Hepatocyte (in vitro differentiated cells): ENCODE results near the gene CD74. TPM values are rescaled to one million over a fixed set of nuclear protein-coding genes. Genes with fewer than 3 reads are reported as not detected.

Experiments
- DNase-seq: peaks from one replicate; pipeline ENCODE4 v3.0.0-alpha.2; 2016; ENCODE audit warnings: low spot score
- H2AFZ ChIP-seq: fragments of 200-600 bp; sonication (generic); 2 replicates; pipeline ENCODE4 v1.6.0; 2016; ENCODE audit warnings: antibody characterized with exemption, mild to moderate bottlenecking
- H3K27ac ChIP-seq: fragments of 200-600 bp; sonication (generic); 2 replicates; pipeline ENCODE4 v1.5.1; 2016; ENCODE audit warnings: mild to moderate bottlenecking
- H3K27me3 ChIP-seq: fragments of 200-600 bp; sonication (generic); 2 replicates; pipeline ENCODE4 v1.6.1; 2016
- H3K36me3 ChIP-seq: fragments of 200-600 bp; sonication (generic); replicated peaks from 2 replicates; pipeline ENCODE4 v1.5.1; 2016; ENCODE audit warnings: low read depth; ENCODE audit not compliant: insufficient read depth
- H3K4me1 ChIP-seq: fragments of 200-600 bp; sonication (generic); 2 replicates; pipeline ENCODE4 v1.5.1; 2016; ENCODE audit warnings: mild to moderate bottlenecking, moderate library complexity; ENCODE audit not compliant: insufficient read depth
- H3K4me2 ChIP-seq: fragments of 200-600 bp; sonication (generic); 2 replicates; pipeline ENCODE4 v1.6.0; 2016
- H3K4me3 ChIP-seq: fragments of 200-600 bp; sonication (generic); 2 replicates; pipeline ENCODE4 v1.5.1; 2016; ENCODE audit warnings: mild to moderate bottlenecking
- H3K79me2 ChIP-seq: fragments of 200-600 bp; sonication (generic); 2 replicates; pipeline ENCODE4 v1.6.0; 2017; ENCODE audit warnings: mild to moderate bottlenecking
- H3K9me2 ChIP-seq: fragments of 200-600 bp; sonication (generic); replicated peaks from 2 replicates; pipeline ENCODE4 v1.6.0; 2017; ENCODE audit warnings: mild to moderate bottlenecking; ENCODE audit not compliant: insufficient read depth
- H3K9me3 ChIP-seq: fragments of 200-600 bp; sonication (generic); 2 replicates; pipeline ENCODE4 v1.5.1; 2016; ENCODE audit warnings: low read depth, mild to moderate bottlenecking
- H4K20me1 ChIP-seq: fragments of 200-600 bp; sonication (generic); 2 replicates; pipeline ENCODE4 v1.6.0; 2016; ENCODE audit warnings: mild to moderate bottlenecking; ENCODE audit not compliant: insufficient read depth, poor library complexity, severe bottlenecking
- CTCF ChIP-seq: fragments of 200-600 bp; sonication (generic); IDR thresholded peaks from 2 replicates; pipeline ENCODE4 v1.5.1; 2016; ENCODE audit warnings: antibody characterized with exemption, mild to moderate bottlenecking; ENCODE audit not compliant: poor library complexity
- EZH2 ChIP-seq: fragments of 200-600 bp; sonication (generic); IDR thresholded peaks from 2 replicates; pipeline ENCODE4 v1.6.1; 2016; ENCODE audit warnings: antibody characterized with exemption, mild to moderate bottlenecking, borderline replicate concordance
- EZH2phosphoT487 ChIP-seq: fragments of 200-600 bp; sonication (generic); IDR thresholded peaks from one replicate; pipeline ENCODE4 v1.6.1; 2018; ENCODE audit warnings: antibody characterized with exemption, mild to moderate bottlenecking, low read depth, moderate library complexity; ENCODE audit not compliant: unreplicated experiment, severe bottlenecking
- WGBS: methylation state at CpG from one replicate; pipeline ENCODE4 v1.1.6; 2016; ENCODE audit warnings: low lambda C conversion rate; ENCODE audit errors: missing lambda C conversion rate; 5-methylcytosine and 5-hydroxymethylcytosine counted together
- polyA plus RNA-seq: library from polyadenylated mRNA; unstranded; fragments of >200 nt; fragmentation: Nextera tagmentation; extraction: Ambion mirVana; gene quantifications from 2 replicates; pipeline ENCODE4 v1.2.1, GENCODE V29; 2016
- total RNA-seq: library from RNA; depleted of rRNA; stranded (reverse); fragments of >200 nt; gene quantifications from 2 replicates; pipeline ENCODE4 v1.2.3, GENCODE V29; 2014

The CD74 gene
- total and polyA plus RNA-seq, 2 experiments from 2014 or later, result 57.2 to 107 TPM

- TF ChIP-seq EZH2phosphoT487 (no peak), EZH2 (no peak), CTCF (no peak)
- Histone ChIP-seq H3K36me3 (no peaks in the 10 kb centered on the region), H2AFZ (no peak overlapping the region), H3K79me2 (no peaks in the 10 kb centered on the region), H4K20me1 (no peaks in the 10 kb centered on the region), H3K27ac (peak overlapping the region; percentile 80), H3K4me1 (peaks cover 5% of the 10 kb centered on the region), H3K4me3 (no peak overlapping the region), H3K9me2 (no peaks in the 10 kb centered on the region), H3K27me3 (no peaks in the 10 kb centered on the region), H3K4me2 (peak overlapping the region; percentile 60), H3K9me3 (no peaks in the 10 kb centered on the region)
- 94% methylated on average over 5 of the region's 5 CpGs for WGBS
- peak; percentile 34 for DNase-seq
Observed at GRCh38 chr5:150411245-150411979, 1.3 kb downstream of the CD74 start.

- Histone ChIP-seq H3K27me3 (no peaks in the 10 kb centered on the region), H2AFZ (no peak overlapping the region), H3K4me1 (peaks cover 5% of the 10 kb centered on the region), H3K79me2 (no peaks in the 10 kb centered on the region), H3K4me2 (peak overlapping the region; percentile 63), H3K9me2 (no peaks in the 10 kb centered on the region), H3K9me3 (no peaks in the 10 kb centered on the region), H3K27ac (peak overlapping the region; percentile 75), H4K20me1 (no peaks in the 10 kb centered on the region), H3K36me3 (no peaks in the 10 kb centered on the region), H3K4me3 (no peak overlapping the region)
- peak; percentile 86 for DNase-seq
- TF ChIP-seq CTCF, result no peak
- no peak for TF ChIP-seq EZH2
- TF ChIP-seq EZH2phosphoT487, result no peak
- 56% methylated on average over 4 of the region's 4 CpGs for WGBS
Observed at GRCh38 chr5:150410524-150411244, 2.0 kb downstream of the CD74 start.

GRCh38 chr5:150409638-150410523, 2.8 kb downstream of the CD74 start:
- Histone ChIP-seq H3K36me3 (no peaks in the 10 kb centered on the region), H3K9me2 (no peaks in the 10 kb centered on the region), H3K4me2 (peak overlapping the region; percentile 63), H3K4me3 (no peak overlapping the region), H3K27ac (peak overlapping the region; percentile 75), H3K27me3 (no peaks in the 10 kb centered on the region), H3K4me1 (peaks cover 5% of the 10 kb centered on the region), H3K9me3 (no peaks in the 10 kb centered on the region), H4K20me1 (no peaks in the 10 kb centered on the region), H3K79me2 (no peaks in the 10 kb centered on the region), H2AFZ (peak overlapping the region; percentile 37)
- WGBS, result 28% methylated on average over 9 of the region's 15 CpGs
- TF ChIP-seq EZH2phosphoT487, result no peak
- TF ChIP-seq EZH2, result no peak
- TF ChIP-seq CTCF, result no peak
- DNase-seq, result peak; percentile 91
